Neural progenitor cell (in vitro differentiated cells): ENCODE data around the gene NLGN4X.

Experiments
- EZH2 ChIP-seq: fragments of 200-600 bp; sonication (generic); IDR thresholded peaks from 2 replicates; pipeline ENCODE4 v1.6.1; 2017; ENCODE audit warnings: antibody characterized with exemption, mild to moderate bottlenecking, moderate library complexity
- TF ChIP-seq, protein P1 (sequence below): fragments of 200-600 bp; sonication (generic); IDR thresholded peaks from 2 replicates; pipeline ENCODE4 v1.5.1; 2017; ENCODE audit warnings: antibody characterized with exemption, mild to moderate bottlenecking

DNA sequence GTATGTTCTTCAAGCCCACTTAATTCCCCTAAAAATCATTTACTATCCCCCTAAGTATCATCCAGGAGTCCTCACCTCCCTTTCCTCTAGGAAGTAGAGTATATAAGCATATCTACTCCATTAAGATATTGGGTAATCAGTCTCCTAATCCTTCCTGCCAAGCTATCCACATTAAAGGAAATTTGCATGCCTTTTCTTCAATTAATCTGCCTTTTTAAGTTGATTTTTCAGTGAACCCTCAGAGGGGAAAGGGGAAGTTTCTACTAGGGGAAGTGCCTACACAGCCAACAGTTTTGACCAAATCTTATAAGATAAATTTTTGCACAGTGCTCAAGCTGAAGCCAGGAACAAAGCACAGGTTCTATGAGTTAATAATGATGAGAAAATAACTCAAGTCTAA is 222.8 kb downstream of the NLGN4X start:
- TF ChIP-seq EZH2, result no peak
- TF ChIP-seq, protein P1, sequence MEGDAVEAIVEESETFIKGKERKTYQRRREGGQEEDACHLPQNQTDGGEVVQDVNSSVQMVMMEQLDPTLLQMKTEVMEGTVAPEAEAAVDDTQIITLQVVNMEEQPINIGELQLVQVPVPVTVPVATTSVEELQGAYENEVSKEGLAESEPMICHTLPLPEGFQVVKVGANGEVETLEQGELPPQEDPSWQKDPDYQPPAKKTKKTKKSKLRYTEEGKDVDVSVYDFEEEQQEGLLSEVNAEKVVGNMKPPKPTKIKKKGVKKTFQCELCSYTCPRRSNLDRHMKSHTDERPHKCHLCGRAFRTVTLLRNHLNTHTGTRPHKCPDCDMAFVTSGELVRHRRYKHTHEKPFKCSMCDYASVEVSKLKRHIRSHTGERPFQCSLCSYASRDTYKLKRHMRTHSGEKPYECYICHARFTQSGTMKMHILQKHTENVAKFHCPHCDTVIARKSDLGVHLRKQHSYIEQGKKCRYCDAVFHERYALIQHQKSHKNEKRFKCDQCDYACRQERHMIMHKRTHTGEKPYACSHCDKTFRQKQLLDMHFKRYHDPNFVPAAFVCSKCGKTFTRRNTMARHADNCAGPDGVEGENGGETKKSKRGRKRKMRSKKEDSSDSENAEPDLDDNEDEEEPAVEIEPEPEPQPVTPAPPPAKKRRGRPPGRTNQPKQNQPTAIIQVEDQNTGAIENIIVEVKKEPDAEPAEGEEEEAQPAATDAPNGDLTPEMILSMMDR, result no peak
